ENCODE results near the gene NOS1AP.

Gene NOS1AP

GRCh38 chr1:162088281-162088969 is 18.9 kb downstream of the NOS1AP start:
- no peak for DNase-seq (ENCODE audit: low read depth in 2 of 2, low spot score in 1 of 2)

- no peak for DNase-seq (ENCODE audit: low read depth in 2 of 2, low spot score in 1 of 2)
These were observed 20.3 kb downstream of the NOS1AP start for GRCh38 chr1:162089748-162090147.

GRCh38 chr1:162090378-162090777 is 20.9 kb downstream of the NOS1AP start:
- DNase-seq (ENCODE audit: low read depth in 2 of 2, low spot score in 1 of 2), result no peak

- DNase-seq (ENCODE audit: low read depth in 2 of 2, low spot score in 1 of 2), result no peak
These were observed 22.4 kb downstream of the NOS1AP start for GRCh38 chr1:162091681-162092524.

- no peak for DNase-seq (ENCODE audit: low read depth in 2 of 2, low spot score in 1 of 2)
These were observed 23.6 kb downstream of the NOS1AP start for GRCh38 chr1:162093095-162093494.

GRCh38 chr1:162094271-162094670 is 24.8 kb downstream of the NOS1AP start:
- no peak for DNase-seq (ENCODE audit: low read depth in 2 of 2, low spot score in 1 of 2)

DNA sequence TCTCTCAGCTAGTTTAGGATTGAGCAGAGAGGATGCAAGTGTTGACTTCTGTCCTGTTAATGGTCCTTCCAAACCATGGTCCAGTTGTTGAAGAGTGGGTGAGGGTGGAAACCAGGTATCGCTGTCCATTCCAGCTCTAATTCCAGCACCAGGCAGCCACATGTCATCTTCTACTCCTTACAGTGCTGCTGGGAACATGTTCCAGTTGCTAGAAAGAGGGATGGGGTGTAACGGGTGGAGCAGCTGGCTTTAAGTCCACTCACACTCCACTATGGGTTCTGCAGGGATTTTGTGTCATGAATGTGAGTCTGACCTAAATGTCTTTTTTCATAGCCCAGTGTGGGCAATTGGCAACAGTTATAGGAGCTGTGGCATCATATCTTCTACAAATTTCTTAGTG is 25.2 kb downstream of the NOS1AP start:
- DNase-seq (ENCODE audit: low read depth in 2 of 2, low spot score in 1 of 2), result no peak

GRCh38 chr1:162107911-162108310 is 38.4 kb downstream of the NOS1AP start:
- no peak for DNase-seq (ENCODE audit: low read depth in 2 of 2, low spot score in 1 of 2)

DNA sequence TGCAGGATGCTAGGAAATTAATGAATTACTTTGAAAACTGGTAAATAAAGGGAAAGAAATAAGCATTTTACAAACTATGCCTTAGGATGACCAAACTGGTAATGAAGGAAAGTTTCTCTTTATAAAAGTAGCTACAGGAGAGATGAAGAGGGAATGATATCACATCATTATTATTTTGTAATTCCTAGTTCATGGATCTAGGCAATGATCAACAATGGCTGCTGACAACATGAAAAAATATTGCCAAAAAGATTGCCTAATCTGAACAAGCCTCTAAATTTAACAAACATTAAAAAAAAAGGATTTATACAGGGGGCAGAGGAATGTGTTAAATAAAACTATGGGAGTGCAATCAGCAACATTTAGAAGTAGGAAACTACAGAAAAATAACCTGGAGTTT is 38.9 kb downstream of the NOS1AP start:
- DNase-seq (ENCODE audit: low read depth in 2 of 2, low spot score in 1 of 2), result no peak

- DNase-seq (ENCODE audit: low read depth in 2 of 2, low spot score in 1 of 2), result no peak
These were observed 41.4 kb downstream of the NOS1AP start for GRCh38 chr1:162110910-162111309.

- DNase-seq (ENCODE audit: low read depth in 2 of 2, low spot score in 1 of 2), result no peak
These were observed 42.1 kb downstream of the NOS1AP start for GRCh38 chr1:162111572-162111971.

DNA sequence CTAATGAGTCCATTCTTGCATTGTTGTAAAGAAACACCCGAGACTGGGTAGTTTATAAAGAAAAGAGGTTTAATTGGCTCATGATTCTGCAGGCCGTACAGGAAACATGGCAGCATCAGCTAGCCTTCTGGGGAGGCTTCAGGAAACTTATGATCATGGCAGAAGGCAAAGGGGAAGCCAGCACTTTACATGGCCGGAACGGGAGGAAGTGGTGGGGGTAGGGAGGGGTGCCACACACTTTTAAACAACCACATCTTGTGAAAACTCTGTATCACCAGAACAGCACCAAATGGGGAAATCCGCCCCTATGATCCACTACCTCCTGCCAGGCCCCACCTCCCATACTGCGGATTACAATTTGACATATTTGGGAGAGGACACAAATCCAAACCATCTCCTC is 43.9 kb downstream of the NOS1AP start:
- no peak for DNase-seq (ENCODE audit: low read depth in 2 of 2, low spot score in 1 of 2)

GRCh38 chr1:162117039-162117774 is 47.7 kb downstream of the NOS1AP start:
- DNase-seq (ENCODE audit: low read depth in 2 of 2, low spot score in 1 of 2), result no peak

DNA sequence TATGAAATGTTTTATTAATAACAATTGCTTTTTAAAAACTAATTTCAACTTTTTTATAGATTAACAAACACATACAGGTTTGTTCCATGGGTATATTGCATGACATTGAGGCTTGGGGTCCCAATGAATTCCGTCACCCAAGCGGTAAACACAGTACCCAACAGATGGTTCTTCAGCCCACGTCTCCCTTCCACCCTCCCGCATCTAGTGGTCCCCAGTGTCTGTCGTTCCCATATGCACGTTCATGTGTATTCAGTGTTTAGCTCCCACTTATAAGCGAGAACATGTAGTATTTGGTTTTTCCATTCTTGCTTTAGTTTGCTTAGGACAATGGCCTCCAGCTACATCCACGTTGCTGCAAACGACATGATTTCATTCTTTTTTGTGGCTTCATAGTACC is 48.6 kb downstream of the NOS1AP start:
- no peak for DNase-seq (ENCODE audit: low read depth in 2 of 2, low spot score in 1 of 2)

DNA sequence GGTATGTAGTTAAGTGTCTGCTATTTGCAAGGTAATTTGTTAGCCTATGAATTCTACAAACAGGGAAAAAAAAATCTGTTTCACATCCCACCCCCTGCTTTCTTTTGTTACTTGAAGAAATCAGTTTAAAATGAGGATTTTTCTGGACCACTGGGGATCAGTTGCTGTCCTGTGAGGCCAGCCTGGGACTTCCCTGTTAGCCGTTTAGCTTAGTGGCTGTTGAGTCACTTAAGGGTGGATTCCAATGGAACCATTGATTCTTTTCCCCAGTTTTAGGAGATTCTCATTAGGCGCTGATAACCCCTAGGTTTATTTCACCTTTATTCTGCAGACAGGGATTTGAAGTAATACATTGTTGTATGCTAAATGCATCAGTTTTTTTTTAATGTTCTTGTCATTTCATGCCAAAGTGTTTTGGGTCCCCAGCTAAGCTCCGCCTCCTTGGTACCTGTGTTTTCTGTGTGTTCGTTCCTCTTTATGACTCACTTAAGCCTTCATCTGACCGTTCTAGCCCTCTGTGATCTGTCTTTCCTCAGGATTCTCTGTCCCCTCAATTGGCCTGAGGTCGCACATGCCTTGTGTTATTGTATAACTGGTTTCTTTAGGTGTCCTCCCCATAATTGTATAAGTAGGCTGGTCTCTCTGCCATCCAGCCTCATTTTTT is 59.3 kb downstream of the NOS1AP start:
- DNase-seq (ENCODE audit: low read depth in 2 of 2, low spot score in 1 of 2), result no peak

DNA sequence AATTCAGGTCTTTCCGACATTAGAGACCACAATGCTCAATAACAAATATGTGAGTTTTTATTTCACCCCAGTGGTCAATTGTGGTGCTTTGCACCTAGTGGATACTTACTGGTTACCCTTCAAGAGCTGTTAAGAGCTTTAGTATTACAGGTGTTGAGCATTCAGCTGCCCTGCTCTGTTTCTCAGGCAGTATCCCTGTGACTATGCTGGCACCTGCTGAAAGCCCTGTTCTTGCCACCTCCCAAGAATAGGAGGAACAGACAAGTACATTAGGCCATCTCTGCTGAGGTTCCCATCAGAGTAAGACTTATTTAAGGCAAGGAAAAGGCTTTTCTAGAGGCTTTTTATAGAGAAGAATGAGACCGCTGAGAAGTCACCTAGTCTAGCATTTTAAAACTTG is 60.8 kb downstream of the NOS1AP start:
- DNase-seq (ENCODE audit: low read depth in 2 of 2, low spot score in 1 of 2), result no peak

DNA sequence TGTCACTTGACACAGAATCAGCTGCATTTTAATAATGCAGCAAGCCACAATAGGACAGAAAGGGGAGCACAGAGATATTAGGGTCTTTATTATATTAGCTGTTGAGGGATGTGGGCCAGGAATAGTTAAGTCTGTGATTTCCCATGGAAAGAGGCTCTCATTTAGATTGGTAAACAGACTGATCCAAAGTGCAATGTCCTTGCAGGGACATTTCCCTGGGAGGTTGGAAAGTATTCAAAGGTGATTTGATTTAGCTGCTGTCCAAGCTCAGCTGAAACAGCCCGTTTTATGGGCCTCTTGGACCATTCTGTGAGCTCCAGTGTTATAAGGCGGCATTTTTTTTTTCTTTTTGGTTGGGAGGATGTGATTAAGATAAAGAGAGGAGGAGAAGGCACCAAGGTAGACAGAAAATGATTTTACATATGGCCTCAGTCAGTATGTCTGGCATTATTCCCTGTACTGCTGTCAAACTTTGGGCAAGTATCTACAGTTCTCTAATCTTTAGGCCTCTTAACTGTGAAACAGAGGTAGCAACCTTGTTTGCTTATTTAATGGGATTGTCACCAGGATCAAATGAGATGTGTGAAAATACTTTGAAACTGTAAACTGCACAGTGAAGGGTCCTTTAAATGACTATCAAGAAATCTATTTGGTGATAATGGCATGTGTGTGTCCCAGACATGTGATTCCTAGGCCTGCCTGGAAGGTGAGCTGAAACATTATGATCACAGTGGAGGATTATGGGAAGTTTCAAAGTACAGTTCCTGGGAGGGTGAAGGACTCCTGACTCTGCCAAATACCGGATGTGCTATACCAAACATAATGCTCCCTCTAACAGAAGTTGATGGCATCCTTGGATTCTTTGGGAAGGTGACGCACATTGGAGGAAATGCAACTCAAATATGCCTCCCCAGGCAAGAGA is 62.2 kb downstream of the NOS1AP start:
- no peak for DNase-seq (ENCODE audit: low read depth in 2 of 2, low spot score in 1 of 2)

DNA sequence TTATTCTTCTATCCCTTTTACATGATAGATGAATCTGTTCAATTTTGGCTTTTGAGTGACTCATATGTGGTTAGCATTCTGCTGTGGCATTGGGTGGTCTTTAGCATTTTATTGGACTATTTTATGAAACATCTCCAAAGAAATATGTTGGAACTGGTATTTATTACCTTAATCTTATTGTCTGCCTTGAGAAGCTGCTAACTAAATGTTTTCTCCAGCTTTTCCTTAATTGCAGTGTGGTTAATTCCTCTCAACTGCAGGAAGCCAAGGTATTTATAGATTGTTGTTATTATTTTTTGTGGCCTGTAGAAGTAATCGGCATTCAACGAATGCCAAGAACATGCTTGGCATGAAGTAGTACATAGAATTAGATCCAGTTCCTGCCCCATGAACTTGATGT is 64.1 kb downstream of the NOS1AP start:
- DNase-seq (ENCODE audit: low read depth in 2 of 2, low spot score in 1 of 2), result no peak

DNA sequence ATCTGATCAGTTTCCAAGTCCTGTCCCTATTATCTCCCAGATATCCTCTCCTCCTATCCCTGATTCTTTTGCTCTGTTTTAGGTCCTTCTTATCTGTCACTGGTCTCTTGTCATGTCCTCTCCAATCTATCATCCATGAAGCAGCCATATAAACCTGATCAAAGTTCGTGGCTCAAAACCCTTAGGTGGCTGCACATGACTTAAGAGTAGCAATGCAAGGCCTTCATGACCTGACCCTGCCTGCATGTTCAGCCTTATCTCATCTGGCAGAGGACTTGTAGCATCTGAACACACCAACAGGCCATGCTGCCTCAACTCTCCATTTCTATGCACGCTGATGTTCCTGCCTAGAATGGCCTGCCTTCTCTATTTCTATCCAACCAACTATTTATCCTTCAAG is 65.2 kb downstream of the NOS1AP start:
- no peak for DNase-seq (ENCODE audit: low read depth in 2 of 2, low spot score in 1 of 2)

GRCh38 chr1:162135271-162135775 is 65.8 kb downstream of the NOS1AP start:
- no peak for DNase-seq (ENCODE audit: low read depth in 2 of 2, low spot score in 1 of 2)

Data from stimulated activated CD8-positive, alpha-beta memory T cell treated with anti-CD3 and anti-CD28 coated beads, Interleukin-4, amount 100 ng/mL, for 1 hour (primary cell).